Mucosa of descending colon (tissue), 3 donors: ENCODE data around the gene TMEM271. TPM values are rescaled to one million over a fixed set of nuclear protein-coding genes. Genes with fewer than 3 reads are reported as not detected.

ENCODE experiments used
- ATAC-seq: fragments of 200-7000 bp; cut with Tn5 transposase; one replicate; pipeline ENCODE4 v1.9.1; 2020; ENCODE audit warnings: mild to moderate bottlenecking, moderate library complexity
- DNase-seq, 3 donors: peaks; one replicate each; pipeline ENCODE4 v3.0.0-alpha.2; 2020
- H3K36me3 ChIP-seq: fragments of 200-600 bp; one replicate; pipeline ENCODE4 v1.8.0; 2021; ENCODE audit warnings: low read depth, mild to moderate bottlenecking
- H3K4me1 ChIP-seq: fragments of 200-600 bp; one replicate; pipeline ENCODE4 v1.8.0; 2021; ENCODE audit warnings: low read depth, mild to moderate bottlenecking
- H3K4me3 ChIP-seq: fragments of 200-600 bp; one replicate; pipeline ENCODE4 v1.8.0; 2021; ENCODE audit warnings: mild to moderate bottlenecking
- H3K9me3 ChIP-seq: fragments of 200-600 bp; one replicate; pipeline ENCODE4 v1.8.0; 2021; ENCODE audit warnings: mild to moderate bottlenecking
- intact Hi-C, 2 donors: fragments of 100-400 bp; cut with DNase I in 1 of 2; cut with micrococcal nuclease in 1 of 2; formaldehyde crosslinking; loops; one replicate each; pipeline versions ENCODE4 v1.11.0 to v1.11.1; 2022; cut with DNase I, micrococcal nuclease
- total RNA-seq, 3 donors: library from RNA; stranded (reverse); fragmentation: NEBNext Ultra II Directional in 2 of 3; extraction: Animal tissue kit (Norgen Biotek cat#: 25700) in 2 of 3; gene quantifications; one replicate each; pipeline versions ENCODE4 v1.2.1 to v1.2.4, GENCODE V29; 2021 to 2023
- TF ChIP-seq, protein P1 (sequence below): fragments of 200-600 bp; IDR thresholded peaks from one replicate; pipeline ENCODE4 v1.8.0; 2022; ENCODE audit warnings: antibody characterized with exemption, mild to moderate bottlenecking
- donor health status: DM: no; HTN: no; CAD: no; lungs with moderate emphysema.
- donor health status: DM: no; HTN: no; CAD: no.
- donor health status: DM: no; HTN: yes; CAD: no.

The TMEM271 gene
- total RNA-seq, 3 donors from 2014 or later = 0.35 TPM; not detected in 2

DNA sequence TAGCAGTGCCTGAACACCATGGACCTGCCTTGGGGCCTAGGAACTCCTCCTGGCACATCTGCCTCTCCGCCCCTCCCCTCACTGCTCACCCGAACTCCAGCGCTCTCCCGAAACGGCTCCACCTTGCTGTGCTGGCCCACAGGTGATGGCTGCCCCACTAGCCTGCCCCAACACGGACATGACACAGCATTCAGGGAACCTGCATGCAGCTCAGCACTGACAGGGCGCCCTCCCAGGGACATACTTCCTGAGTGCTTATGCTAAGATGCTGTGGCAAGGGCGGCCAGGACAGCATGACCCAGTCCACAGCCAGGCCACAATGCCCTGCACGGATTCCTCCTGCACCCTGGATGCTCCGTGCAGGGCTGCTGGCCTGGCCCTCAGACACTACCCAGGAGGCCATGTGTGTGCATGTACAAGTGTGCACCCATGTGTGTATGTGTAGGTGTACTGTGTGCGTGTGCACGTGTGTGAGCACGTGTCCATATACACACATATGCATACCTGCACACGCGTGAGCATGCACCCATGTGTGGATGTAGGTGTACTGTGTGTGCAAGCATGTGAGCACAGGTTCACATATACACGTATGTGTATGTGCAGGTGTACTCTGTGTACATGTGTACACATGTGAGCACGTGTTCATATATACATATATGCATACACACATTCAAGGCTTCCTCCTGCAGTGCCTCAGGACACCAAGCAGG is 6.0 kb downstream of the TMEM271 start:
- DNase-seq (no peak), ATAC-seq (no peak)
- H3K36me3 ChIP-seq = no peaks in the 10 kb centered on the region
- no peaks in the 10 kb centered on the region for H3K9me3 ChIP-seq
- intact Hi-C loops = no loop called here
- no peak overlapping the region for H3K4me3 ChIP-seq
- no peaks in the 10 kb centered on the region for H3K4me1 ChIP-seq
- TF ChIP-seq, protein P1, sequence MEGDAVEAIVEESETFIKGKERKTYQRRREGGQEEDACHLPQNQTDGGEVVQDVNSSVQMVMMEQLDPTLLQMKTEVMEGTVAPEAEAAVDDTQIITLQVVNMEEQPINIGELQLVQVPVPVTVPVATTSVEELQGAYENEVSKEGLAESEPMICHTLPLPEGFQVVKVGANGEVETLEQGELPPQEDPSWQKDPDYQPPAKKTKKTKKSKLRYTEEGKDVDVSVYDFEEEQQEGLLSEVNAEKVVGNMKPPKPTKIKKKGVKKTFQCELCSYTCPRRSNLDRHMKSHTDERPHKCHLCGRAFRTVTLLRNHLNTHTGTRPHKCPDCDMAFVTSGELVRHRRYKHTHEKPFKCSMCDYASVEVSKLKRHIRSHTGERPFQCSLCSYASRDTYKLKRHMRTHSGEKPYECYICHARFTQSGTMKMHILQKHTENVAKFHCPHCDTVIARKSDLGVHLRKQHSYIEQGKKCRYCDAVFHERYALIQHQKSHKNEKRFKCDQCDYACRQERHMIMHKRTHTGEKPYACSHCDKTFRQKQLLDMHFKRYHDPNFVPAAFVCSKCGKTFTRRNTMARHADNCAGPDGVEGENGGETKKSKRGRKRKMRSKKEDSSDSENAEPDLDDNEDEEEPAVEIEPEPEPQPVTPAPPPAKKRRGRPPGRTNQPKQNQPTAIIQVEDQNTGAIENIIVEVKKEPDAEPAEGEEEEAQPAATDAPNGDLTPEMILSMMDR = no peak

DNA sequence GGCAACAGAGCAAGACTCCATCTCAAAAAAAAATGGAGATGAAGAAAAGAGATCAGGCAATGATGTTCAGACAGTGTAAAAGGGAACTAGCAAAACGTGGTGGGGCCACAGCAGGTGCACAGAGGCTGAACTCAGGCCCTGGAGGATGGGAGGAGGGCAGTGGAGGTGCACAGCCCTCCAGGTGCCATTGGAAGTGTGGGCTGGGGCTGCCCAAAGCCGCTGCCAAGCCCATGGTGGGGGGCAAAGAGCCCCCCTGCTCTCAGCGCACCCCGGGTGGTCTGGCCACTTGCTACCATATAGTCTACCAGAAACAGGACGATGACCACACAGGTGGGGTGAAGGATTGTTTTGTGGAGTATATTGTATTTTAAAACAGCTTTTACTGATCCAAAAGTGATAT is 7.1 kb downstream of the TMEM271 start:
- H3K4me1 ChIP-seq = no peaks in the 10 kb centered on the region
- H3K9me3 ChIP-seq = no peaks in the 10 kb centered on the region
- intact Hi-C loops = no loop called here
- DNase-seq = no peak
- TF ChIP-seq, protein P1 = no peak
- H3K4me3 ChIP-seq = no peak overlapping the region
- H3K36me3 ChIP-seq = no peaks in the 10 kb centered on the region
- no peak for ATAC-seq

DNA sequence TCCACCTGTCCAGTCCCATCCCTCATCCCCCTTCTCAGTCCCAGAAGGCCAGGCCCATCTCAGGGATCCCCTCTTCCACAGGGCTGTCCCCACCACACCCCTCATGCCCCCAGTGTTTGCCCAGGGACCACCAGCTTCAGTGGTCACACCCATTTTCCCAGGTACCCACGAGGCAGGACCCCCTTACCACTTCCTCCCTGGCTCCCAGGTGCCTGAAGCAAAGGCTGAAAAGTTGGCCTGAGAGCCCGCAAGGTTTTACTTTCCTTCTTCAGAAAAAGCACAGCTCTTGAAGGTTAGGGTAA is 7.8 kb downstream of the TMEM271 start:
- Histone ChIP-seq H3K4me1 (no peaks in the 10 kb centered on the region), H3K36me3 (no peaks in the 10 kb centered on the region), H3K9me3 (no peaks in the 10 kb centered on the region), H3K4me3 (no peak overlapping the region)
- ATAC-seq = no peak
- intact Hi-C loops = no loop called here
- TF ChIP-seq, protein P1 = no peak
- no peak for DNase-seq

DNA sequence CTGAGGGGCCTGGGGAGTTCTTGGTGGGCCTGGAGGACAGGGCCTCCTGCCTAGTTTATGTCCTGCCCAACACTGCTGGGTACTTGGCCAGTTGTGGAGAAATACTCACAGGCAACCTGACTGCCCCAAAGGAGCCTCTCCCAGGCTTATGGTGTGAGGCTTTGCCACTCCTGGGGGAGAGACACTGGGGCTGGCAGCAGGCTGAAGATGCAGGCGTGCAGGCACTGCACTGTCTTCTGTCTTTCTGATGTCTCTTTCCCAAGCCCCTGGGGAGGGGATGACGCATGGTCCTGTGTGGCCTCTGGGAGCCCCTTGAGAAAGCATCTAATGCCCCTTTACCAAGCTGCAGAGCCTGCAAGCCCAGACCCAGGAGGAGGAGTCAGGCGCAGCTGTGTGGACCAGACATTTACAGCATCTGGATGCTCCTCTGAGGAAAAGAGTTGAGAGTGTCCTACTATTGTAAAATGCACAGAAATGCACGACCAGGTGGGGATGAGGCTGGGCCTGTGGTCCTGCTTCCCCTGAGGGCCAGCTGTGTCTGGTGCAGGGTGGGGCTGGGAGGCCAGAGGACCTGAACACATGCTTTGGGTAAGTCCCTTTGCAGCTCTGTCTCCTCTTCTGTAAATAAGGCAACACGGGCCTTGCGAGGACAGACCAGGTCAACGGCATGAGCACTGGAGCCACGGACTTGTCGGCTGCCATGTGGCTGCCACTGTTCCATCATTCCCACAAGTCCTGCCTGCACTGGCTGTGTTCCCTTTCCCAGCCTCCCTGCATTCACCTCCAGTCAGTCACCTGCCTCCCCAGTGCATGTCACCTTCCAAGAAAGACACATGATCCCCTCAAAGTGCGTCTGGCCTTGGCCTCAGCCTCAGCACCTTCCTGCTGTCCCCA is 8.4 kb downstream of the TMEM271 start:
- Histone ChIP-seq H3K4me1 (no peaks in the 10 kb centered on the region), H3K4me3 (no peak overlapping the region), H3K9me3 (no peaks in the 10 kb centered on the region), H3K36me3 (no peaks in the 10 kb centered on the region)
- DNase-seq = no peak
- intact Hi-C loops = no loop called here
- no peak for ATAC-seq
- TF ChIP-seq, protein P1 = no peak

DNA sequence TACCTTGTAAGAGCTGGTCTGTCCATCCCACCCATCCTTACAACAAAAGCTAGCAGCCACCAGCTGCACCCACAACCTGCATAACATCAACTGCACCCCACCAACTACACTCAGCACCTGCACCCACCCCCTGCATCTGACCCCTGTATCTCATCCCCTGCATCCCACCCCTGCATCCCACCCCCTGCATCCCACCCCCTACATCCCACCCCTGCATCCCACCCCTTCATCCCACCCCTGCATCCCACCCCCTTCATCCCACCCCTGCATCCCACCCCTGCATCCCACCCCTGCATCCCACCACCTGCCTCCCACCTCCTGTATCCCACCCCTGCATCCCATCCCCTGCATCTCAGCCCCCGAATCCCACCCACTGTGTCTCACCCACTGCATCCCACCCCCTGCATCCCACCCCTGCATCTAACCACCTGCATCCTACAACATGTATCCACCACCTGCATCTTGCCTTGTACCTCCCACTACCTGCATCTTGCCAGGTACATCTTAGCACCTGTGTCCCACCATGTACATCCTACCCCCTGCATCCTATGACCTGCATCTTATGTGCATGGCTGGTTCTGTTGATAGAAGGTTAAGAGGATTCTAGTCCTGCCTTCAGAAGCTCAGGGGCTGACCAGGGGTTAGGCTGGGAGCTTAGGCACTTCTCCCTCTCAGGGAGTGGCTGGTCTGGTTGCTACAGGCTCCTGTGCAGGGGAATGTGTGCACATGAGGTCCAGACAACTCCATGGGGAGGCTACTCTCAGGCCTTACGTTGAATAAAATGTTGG is 9.4 kb downstream of the TMEM271 start:
- Histone ChIP-seq H3K9me3 (no peaks in the 10 kb centered on the region), H3K4me1 (no peaks in the 10 kb centered on the region), H3K36me3 (no peaks in the 10 kb centered on the region), H3K4me3 (no peak overlapping the region)
- ATAC-seq (no peak), DNase-seq (no peak)
- intact Hi-C loops = no loop called here
- TF ChIP-seq, protein P1 = no peak
